ENCODE data around the gene ZNF136.

ZNF136 gene

DNA sequence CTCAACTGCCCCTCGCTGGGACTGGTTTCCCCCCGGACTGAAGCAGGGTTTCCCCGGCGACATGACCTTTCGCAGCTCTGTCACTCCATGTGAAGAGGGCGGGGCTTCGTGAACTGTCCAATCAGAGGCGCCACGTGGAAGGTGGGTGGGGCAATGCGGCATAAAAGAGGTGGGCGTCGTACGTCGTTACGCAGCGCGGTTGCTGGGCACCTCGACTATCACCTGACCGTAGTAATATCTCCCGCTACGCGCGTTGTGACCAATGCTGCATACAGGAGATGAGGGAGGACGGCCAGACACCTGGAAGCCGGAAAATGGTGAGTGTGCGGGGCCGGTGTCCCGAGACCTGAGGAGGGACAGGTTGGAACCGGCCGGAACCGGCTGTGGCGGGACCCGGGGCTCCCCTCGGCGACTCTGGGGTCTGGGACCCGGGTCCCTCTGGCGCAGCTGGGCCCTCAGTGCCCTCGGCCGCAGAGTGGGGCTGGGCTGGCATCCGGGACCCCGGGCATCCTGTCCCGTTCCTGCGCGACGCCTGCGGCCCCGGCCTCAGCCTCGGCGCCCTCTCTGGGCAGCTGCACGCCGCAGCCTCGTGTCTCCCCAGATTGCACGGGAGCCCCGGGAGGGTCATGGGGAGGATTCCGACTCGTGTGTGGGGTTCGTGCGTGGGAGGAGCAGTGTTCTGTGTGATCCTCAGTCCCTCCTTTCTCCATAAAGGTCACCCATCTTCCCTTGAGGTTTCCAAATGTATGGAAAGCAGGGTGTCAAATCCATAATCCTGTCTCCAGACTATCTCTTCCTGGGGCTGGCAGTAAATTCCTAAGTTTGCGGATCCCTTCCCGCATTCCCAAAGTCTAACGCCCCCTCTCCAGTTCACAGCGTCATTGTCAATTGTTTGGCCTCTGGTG, 32.2 kb downstream of the ZNF136 start:
- DNase-seq (ENCODE audit: low read depth in 2 of 2) = peak; percentile 54 to 64

GRCh38 chr19:12198136-12198535, 35.2 kb downstream of the ZNF136 start:
- no peak for DNase-seq (ENCODE audit: low read depth in 2 of 2)

DNA sequence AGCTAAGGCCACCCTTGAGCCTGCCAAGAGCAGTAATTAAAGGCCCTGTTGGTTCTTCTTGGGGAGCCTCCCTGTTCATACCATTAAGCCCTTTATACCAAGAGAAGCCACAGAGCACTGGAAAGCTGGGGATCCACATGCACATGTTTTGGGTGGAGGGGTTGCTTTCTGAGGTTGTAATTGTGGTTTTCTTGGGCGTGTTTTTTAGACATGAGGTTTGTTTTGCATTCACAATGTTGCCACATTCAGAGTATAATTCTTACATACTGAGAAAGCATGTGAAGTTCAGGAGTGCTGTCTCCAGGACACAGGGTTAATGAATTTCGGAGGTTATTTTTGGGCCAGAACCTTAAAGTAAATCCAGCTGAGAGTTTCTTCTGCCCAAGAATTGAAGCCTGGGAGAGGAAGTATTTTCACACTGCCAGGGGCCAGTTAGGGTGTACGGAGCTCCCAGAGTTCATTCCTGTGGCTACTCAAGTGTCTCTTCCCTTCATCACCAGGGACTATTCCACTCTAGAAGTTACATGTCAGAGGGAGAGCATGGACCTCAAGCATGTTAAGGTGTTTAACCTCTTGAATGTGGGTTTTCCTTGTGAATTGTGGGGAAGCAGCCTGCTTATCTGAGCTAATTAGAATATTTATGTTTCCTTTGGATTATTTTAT, 37.0 kb downstream of the ZNF136 start:
- no peak for DNase-seq (ENCODE audit: low read depth in 2 of 2)

- DNase-seq (ENCODE audit: low read depth in 2 of 2) = peak; percentile 13 to 20
Observed at GRCh38 chr19:12202250-12202649, 39.4 kb downstream of the ZNF136 start.

DNA sequence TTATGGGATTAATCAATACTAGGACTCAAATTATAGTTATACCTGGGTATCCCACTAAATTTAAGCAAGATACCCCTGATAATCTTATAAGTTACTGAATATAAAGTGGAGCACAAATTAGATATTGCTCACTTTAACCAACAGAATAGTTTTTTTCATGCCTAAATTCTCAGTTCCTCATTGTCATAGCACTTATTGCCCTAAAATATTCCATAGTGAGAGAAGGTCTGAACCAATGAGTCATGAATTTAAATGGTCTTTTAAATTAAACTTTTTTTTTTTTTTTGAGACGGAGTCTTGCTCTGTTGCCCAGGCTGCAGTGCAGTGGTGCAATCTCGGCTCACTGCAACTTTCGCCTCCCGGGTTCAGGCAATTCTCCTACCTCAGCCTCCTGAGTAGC, 42.4 kb downstream of the ZNF136 start:
- no peak for DNase-seq (ENCODE audit: low read depth in 2 of 2)

DNA sequence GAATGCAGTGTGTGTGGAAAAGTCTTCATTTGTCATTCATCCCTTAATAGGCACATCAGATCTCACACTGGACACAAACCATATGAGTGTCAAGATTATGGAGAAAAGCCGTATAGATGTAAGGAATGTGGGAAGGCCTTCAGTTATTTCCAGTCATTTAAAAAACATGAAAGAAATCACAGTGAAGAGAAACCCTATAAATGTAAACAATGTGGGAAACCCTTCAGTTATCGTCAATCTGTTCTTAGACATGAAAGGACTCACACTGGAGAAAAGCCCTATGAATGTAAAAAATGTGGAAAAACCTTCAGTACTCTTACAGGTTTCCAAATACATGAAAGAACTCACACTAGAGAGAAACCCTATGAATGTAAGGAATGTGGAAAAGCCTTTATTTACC, 45.3 kb downstream of the ZNF136 start:
- DNase-seq (ENCODE audit: low read depth in 2 of 2) = no peak

GRCh38 chr19:12217332-12217731, 54.4 kb downstream of the ZNF136 start:
- no peak for DNase-seq (ENCODE audit: low read depth in 2 of 2)

DNA sequence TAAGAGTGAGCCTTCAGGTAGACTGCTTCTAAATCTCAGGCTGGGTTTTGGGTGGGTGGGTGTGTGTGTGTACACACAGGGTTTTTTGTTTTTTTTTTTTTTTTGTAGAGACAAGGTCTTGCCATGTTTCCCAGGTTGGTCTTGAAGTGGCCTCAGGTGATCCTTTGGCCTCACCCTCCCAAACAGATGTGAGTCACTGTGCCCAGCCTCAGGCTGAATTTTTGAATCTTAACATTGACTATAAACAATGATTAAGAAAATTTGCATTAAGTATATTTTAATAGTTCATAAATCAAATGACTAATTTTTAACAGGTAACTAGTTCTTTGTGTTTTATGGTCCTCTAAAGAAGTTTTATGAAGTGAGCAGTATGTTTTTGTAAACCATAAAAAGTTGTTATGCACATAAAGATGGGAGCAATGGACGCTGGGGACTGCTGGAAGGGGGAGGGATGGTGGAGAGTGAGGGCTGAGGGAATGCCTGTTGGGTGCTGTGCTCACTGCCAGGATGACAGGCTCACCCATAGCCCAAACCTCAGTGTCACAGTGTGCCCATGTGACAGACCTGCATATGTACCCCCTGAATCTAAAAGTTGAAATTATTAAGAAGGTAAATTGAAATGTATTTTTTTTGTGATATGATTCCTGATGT, 60.2 kb downstream of the ZNF136 start:
- DNase-seq (ENCODE audit: low read depth in 2 of 2) = no peak

GRCh38 chr19:12224676-12225075, 61.8 kb downstream of the ZNF136 start:
- DNase-seq (ENCODE audit: low read depth in 2 of 2) = no peak

DNA sequence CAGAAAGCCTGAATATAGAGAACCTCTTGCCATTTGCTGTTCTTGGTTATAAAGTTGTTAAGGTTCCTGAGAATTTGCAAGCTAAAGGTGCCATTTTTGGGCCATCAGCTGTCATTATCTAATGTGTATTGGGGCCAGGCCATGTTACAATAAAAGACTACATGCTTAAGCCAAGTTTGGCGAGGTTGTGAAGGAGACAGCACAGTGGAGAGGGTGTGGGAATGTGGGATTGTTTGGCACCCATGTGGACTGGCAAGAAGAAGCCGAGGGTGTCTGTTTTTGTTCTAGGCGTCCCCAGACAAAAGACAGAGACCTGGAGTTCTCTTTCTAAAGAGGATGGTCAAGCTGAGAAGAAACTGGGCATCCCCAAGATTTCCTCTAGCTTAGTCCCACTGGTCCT, 67.1 kb downstream of the ZNF136 start:
- DNase-seq (ENCODE audit: low read depth in 2 of 2) = no peak

DNA sequence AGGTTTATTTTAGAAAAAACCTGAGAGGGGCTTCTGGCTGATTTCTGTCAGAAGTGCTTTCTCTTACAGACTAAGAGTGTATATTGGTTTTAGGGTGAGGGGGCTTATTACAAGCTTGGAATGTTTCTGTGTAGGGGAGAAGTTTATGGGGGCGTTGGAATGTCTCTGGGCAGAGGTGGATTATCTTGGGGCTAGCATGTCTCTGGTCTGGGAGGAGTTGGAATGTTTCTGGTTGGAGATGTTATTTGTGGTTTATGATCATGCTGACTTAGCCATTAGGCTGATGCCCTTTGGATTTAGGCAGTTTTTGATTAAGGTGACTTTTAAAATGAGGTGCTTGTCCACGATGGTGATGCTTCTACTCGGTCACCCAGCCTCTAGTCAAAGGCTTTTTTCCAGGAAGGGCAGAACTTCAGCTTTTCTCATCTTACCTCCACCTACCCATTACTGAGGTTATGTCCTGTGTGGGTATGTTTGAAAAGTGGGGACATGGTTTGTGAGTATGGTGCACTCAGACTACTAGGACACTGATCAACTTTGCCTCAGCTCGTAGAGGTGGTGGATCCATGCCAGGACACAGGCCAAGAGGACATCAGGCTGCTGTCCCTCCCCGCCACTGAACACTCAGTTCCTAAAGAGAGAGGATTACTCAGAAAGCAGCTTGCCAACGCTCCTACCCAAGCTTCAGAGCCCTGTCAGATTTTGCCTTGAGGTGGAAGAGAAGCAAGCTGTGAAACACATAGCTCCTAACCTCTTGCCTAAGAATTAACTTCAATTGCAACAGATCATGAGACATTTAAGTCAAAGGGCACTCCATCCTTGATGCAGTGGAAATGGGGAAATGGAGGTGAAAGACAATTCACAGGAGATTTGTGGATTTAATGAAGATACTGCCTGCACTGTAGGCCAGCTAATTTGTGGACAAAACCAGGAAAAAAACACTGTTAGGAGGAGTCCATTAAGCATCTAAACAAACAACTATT, 68.1 kb downstream of the ZNF136 start:
- no peak for DNase-seq (ENCODE audit: low read depth in 2 of 2)

- no peak for DNase-seq (ENCODE audit: low read depth in 2 of 2)
Observed at GRCh38 chr19:12232961-12233360, 70.1 kb downstream of the ZNF136 start.

DNA sequence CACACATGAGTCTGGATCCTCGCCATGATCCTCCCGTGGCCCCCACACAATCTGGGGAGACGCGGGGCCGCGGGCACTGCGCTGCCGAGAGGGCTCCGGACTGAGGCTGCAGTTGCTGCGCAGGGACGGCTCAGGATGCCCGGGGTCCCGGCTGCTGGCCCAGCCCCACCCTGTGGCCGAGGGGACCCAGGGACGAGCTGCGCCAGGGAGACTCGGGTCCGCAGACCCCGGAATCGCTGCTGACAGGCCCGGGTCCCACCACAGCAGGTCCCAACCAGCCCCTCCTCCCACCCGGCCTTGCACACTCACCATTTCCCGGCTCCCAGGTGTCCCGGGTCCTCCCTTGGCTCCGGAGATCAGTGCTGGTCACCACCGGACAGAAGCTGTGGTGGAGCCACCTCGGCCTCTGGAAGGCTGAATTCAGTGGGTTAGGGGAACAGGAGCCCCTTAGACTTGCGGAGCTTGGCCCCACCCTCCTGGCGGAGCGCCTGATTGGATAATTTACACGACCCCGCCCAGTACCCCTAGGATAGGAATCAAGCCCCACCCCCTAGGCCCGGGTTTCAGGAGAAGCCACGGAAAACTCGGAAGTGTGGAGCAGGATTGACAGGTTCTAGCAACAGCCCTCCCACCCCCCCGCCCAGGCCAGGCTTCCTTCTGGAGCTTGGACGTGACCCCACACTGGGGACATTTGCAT, 74.4 kb downstream of the ZNF136 start:
- DNase-seq (ENCODE audit: low read depth in 2 of 2) = no peak

All from stimulated activated CD8-positive, alpha-beta memory T cell treated with anti-CD3 and anti-CD28 coated beads, Interleukin-15, amount 100 ng/mL, for 4 hours (primary cell).